Thoracic aorta (tissue), 2 donors: ENCODE data around the gene DLL1. TPM values are rescaled to one million over a fixed set of nuclear protein-coding genes. Genes with fewer than 3 reads are reported as not detected.

Experiments used
- ATAC-seq: fragments of 150-250 bp; one replicate; pipeline ENCODE4 v1.8.0; 2017; ENCODE audit warnings: low read depth; ENCODE audit not compliant: insufficient number of reproducible peaks, low FRiP score
- DNase-seq: peaks from one replicate; pipeline ENCODE4 v3.0.0-alpha.2; 2020; ENCODE audit warnings: low spot score
- H3K27ac ChIP-seq, 2 donors: fragments of 200-600 bp; sonication (generic); 1 replicate in 1 of 2; 2 replicates in 1 of 2; pipeline ENCODE4 v1.5.1; 2016; ENCODE audit warnings: mild to moderate bottlenecking in 2 of 2, moderate library complexity in 2 of 2
- H3K27me3 ChIP-seq: fragments of 200-600 bp; sonication (generic); replicated peaks from 2 replicates; pipeline ENCODE4 v1.6.0; 2016; ENCODE audit warnings: mild to moderate bottlenecking; ENCODE audit not compliant: insufficient read depth
- H3K36me3 ChIP-seq: fragments of 200-600 bp; sonication (generic); one replicate; pipeline ENCODE4 v1.5.1; 2016
- H3K4me1 ChIP-seq, 2 donors: fragments of 200-600 bp; sonication (generic); 1 replicate in 1 of 2; 2 replicates in 1 of 2; pipeline versions ENCODE4 v1.5.1 to v1.6.0; 2016; ENCODE audit warnings: low read depth in 2 of 2, mild to moderate bottlenecking in 1 of 2; ENCODE audit not compliant: control insufficient read depth in 1 of 2
- H3K4me3 ChIP-seq: fragments of 200-600 bp; sonication (generic); 2 replicates; pipeline ENCODE4 v1.5.1; 2016; ENCODE audit warnings: mild to moderate bottlenecking
- H3K9me3 ChIP-seq: fragments of 200-600 bp; sonication (generic); 2 replicates; pipeline ENCODE4 v1.5.1; 2016
- total RNA-seq, 2 donors: library from RNA; depleted of rRNA; stranded (reverse); fragments of >200 nt; gene quantifications; one replicate each; pipeline versions ENCODE4 v1.1.0 to v1.2.3, GENCODE V29; 2016
- TF ChIP-seq, protein P1 (sequence below): fragments of 200-600 bp; sonication (generic); IDR thresholded peaks from one replicate; pipeline ENCODE4 v1.5.1; 2019; ENCODE audit warnings: antibody characterized with exemption

The DLL1 gene
- total RNA-seq, 2 donors from 2014 or later, result 6.1 to 12.6 TPM

DNA sequence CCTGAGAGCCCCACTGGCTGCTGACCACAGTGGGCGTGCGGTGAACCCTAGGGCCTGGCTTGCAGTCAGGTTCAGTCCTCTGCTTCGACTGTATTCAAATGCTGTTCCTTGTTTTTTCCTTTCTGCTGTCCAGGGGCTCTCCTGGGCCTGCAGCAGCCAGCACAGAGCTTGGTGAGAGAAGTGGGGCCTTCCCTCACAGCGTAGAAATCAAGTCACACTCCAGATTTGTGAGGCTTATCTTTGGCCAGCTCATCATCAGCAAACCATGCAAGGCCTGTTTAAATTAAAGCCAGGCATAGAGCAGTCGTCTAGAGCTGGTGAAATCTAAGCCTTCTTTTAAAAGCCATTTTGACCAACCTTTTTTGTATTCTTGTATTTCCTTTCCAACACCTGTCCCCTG is 24.1 kb upstream of the DLL1 start:
- no peak overlapping the region for H3K4me3 ChIP-seq
- H3K9me3 ChIP-seq, result no peaks in the 10 kb centered on the region
- ATAC-seq (no peak), DNase-seq (no peak)
- no peaks in the 10 kb centered on the region for H3K27me3 ChIP-seq
- H3K27ac ChIP-seq, result no peak overlapping the region
- peaks cover 3% of the 10 kb centered on the region for H3K36me3 ChIP-seq
- peaks cover 0 to 1% of the 10 kb centered on the region in 2 donors for H3K4me1 ChIP-seq
- TF ChIP-seq, protein P1, sequence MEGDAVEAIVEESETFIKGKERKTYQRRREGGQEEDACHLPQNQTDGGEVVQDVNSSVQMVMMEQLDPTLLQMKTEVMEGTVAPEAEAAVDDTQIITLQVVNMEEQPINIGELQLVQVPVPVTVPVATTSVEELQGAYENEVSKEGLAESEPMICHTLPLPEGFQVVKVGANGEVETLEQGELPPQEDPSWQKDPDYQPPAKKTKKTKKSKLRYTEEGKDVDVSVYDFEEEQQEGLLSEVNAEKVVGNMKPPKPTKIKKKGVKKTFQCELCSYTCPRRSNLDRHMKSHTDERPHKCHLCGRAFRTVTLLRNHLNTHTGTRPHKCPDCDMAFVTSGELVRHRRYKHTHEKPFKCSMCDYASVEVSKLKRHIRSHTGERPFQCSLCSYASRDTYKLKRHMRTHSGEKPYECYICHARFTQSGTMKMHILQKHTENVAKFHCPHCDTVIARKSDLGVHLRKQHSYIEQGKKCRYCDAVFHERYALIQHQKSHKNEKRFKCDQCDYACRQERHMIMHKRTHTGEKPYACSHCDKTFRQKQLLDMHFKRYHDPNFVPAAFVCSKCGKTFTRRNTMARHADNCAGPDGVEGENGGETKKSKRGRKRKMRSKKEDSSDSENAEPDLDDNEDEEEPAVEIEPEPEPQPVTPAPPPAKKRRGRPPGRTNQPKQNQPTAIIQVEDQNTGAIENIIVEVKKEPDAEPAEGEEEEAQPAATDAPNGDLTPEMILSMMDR, result no peak

DNA sequence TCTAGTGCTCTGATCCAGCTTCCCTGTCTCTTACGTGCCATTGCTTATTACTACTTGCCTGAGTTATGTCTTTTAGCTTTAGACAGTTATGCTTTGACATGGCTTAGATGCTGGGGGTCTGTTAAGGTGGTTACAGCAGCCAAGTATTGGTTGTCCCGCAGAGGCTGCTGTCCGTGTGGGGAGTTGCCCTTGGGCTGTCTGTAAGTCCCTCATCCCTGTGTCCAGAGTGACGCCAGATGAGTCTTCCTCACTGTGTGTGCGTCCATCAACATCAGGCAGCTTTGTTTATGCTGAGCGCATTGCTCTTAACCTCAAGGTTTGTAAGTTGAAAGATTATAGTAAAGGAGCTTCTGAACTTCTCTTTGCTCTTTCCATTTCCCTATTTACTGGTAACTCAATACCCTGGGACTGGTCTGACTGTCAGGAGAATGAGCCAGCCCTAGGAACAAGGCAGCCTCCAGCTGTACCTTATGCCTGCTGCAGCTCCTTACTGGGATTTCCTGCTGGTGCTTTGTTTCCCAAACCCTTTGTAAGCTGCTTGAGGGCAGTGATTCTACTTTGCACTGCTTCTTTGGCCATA is 22.9 kb upstream of the DLL1 start:
- Histone ChIP-seq H3K9me3 (no peaks in the 10 kb centered on the region), H3K4me1 (peaks cover 3 to 10% of the 10 kb centered on the region in 2 donors), H3K4me3 (no peak overlapping the region), H3K36me3 (peaks cover 3% of the 10 kb centered on the region), H3K27me3 (no peaks in the 10 kb centered on the region), H3K27ac (no peak overlapping the region)
- no peak for DNase-seq
- no peak for ATAC-seq
- TF ChIP-seq, protein P1, result no peak

DNA sequence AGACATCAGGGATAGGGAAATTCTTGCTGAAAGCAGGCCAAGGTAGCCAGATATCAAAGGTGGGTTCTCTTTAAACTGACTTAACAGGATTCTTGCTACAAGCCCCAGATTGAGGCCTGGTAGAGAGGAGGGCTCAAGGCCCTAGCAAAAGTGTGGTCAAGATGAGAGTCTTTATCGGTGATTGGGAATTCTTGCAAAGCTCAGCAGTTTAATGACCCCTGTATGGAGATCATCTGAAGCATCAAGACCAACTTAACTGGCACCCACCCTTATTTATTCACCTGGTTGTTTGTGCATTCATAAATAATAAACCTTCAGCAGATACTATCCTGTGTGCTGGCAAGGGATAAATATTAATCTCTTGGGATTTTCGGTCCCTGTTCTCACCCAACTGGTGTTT is 22.0 kb upstream of the DLL1 start:
- Histone ChIP-seq H3K27me3 (no peaks in the 10 kb centered on the region), H3K4me3 (no peak overlapping the region), H3K36me3 (peaks cover 3% of the 10 kb centered on the region), H3K9me3 (no peaks in the 10 kb centered on the region), H3K27ac (no peak overlapping the region), H3K4me1 (peaks cover 11% of the 10 kb centered on the region in 2 donors)
- no peak for ATAC-seq
- no peak for DNase-seq
- TF ChIP-seq, protein P1, result no peak

DNA sequence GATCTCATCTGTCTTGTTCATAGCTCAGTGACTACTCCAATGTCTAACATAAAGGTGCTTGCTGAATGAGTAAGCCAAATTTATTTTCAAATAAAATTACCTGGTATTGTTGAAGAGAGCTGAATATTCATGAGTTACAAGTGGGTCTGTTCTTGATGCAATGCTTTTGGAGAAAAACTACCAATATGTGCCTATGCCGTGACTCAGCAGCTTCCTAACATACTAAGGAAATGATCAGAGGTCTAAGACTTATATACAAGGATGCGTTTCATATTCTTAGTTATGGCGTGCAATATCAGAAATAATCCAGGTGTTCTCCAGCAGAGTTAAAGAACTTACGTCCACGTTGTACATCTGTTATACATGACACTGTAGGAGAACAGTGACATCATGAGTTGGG is 20.8 kb upstream of the DLL1 start:
- Histone ChIP-seq H3K4me1 (peaks cover 18 to 19% of the 10 kb centered on the region in 2 donors), H3K36me3 (no peaks in the 10 kb centered on the region), H3K4me3 (no peak overlapping the region), H3K27ac (no peak overlapping the region), H3K9me3 (no peaks in the 10 kb centered on the region), H3K27me3 (no peaks in the 10 kb centered on the region)
- TF ChIP-seq, protein P1, result no peak
- no peak for ATAC-seq
- no peak for DNase-seq

DNA sequence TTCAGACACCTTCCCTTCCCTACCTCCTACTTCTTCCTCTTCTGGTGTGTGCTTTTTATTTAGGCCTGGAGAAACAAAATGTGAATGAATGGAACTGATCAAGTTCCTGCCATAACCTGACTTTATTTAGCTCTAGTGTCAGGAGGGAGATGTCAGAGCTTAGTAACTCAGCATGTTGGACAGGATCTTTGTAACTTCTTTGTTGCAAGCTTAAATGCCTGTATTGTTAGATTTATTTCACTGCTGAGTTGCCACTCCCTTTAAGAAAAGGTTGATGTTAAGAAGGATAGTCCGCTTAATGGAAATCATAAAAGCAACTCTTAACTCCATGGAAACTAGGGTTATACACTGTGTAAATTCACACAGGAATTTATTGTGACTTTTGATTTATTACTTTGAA is 17.9 kb upstream of the DLL1 start:
- TF ChIP-seq, protein P1, result no peak
- ATAC-seq (no peak), DNase-seq (no peak)
- no peak overlapping the region for H3K27ac ChIP-seq
- peaks cover 18 to 27% of the 10 kb centered on the region in 2 donors for H3K4me1 ChIP-seq
- H3K4me3 ChIP-seq, result no peak overlapping the region
- H3K36me3 ChIP-seq, result no peaks in the 10 kb centered on the region
- H3K27me3 ChIP-seq, result no peaks in the 10 kb centered on the region
- H3K9me3 ChIP-seq, result no peaks in the 10 kb centered on the region
